DMS 273 (cell line): ENCODE results near the gene OR2F1.

Experiments
- DNase-seq: peaks from one replicate; lab custom pipeline; 2025; ENCODE audit not compliant: unreplicated experiment; lab: John Stamatoyannopoulos, UW

OR2F1 gene

GRCh38 chr7:143954544-143954943 lies at the start of gene OR2F1:
OR2F1 (plus strand) TSS chr7:143954844; CDS start chr7:143959971, 5,127 bp downstream.
- no peak for DNase-seq

GRCh38 chr7:143905509-143905908 lies 49.1 kb upstream of the OR2F1 start:
- no peak for DNase-seq

GRCh38 chr7:143906151-143906550 lies 48.5 kb upstream of the OR2F1 start:
- DNase-seq: no peak

- DNase-seq: no peak
Measured at GRCh38 chr7:143906895-143907294, 47.7 kb upstream of the OR2F1 start.

GRCh38 chr7:143908120-143908519 lies 46.5 kb upstream of the OR2F1 start:
- no peak for DNase-seq

- no peak for DNase-seq
Measured at GRCh38 chr7:143909863-143910262, 44.8 kb upstream of the OR2F1 start.

- DNase-seq: no peak
Measured at GRCh38 chr7:143910473-143911248, 44.0 kb upstream of the OR2F1 start.

- DNase-seq: no peak
Measured at GRCh38 chr7:143913945-143914615, 40.6 kb upstream of the OR2F1 start.

- DNase-seq: no peak
Measured at GRCh38 chr7:143914938-143915652, 39.5 kb upstream of the OR2F1 start.

GRCh38 chr7:143924851-143925250 lies 29.8 kb upstream of the OR2F1 start:
- DNase-seq: no peak

GRCh38 chr7:143929224-143929920 lies 25.3 kb upstream of the OR2F1 start:
- DNase-seq: no peak

GRCh38 chr7:143931739-143932138 lies 22.9 kb upstream of the OR2F1 start:
- DNase-seq: no peak

GRCh38 chr7:143934526-143935325 lies 19.9 kb upstream of the OR2F1 start, which contains the start of gene OR2F2:
OR2F2 (plus strand) TSS chr7:143935233; CDS start chr7:143935233, 0 bp downstream.
- DNase-seq: no peak

- no peak for DNase-seq
Measured at GRCh38 chr7:143936087-143937009, 18.3 kb upstream of the OR2F1 start.

GRCh38 chr7:143938379-143939243 lies 16.0 kb upstream of the OR2F1 start:
- no peak for DNase-seq

- no peak for DNase-seq
Measured at GRCh38 chr7:143945423-143945822, 9.2 kb upstream of the OR2F1 start.

GRCh38 chr7:143947111-143947510 lies 7.5 kb upstream of the OR2F1 start:
- no peak for DNase-seq

- no peak for DNase-seq
Measured at GRCh38 chr7:143948733-143949132, 5.9 kb upstream of the OR2F1 start.
